Measurements from ENCODE around the gene CALCOCO1.

CALCOCO1 gene

DNA sequence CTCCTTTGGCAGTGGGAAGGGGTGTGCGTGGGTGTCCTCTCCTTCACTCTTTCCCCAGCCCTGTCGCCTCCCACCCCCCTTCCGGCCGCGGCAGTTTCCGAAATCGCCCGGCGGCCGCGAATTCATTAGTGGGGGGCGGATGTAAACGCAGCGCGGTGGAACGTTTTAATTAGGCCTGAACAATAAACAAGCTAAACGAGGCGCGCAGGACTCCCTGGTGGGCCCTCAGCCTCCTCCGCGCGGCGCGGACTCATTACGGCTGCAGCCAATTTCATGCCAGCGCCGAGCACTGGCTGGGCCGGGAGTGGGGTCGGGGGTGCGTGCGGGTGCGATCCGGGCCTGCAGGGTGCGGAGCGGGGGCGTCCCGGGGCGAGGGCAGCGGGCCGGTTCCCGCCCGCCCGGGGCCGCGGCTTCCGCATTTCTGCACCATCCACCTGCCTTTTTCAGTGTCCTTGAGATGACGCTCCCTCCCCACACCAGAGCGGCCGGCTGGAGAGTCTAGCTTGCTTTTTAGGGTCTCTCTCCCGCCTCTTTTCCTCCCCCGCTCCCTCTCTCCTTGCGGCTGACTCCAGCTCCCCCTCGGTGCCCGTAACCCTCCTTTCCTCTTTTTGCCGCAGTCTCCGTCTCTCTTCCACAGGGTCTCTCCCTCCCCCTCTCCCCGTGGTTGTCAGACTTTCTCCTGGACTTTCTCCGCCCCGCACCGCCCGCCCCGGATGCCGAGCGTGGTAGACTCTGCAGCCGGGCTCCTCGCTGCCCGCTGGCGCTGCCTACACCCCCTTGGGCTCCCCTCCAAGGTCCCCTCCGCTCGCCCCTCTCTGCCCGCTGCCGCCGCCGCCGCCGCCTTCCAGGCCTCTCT, 24.3 kb upstream of the CALCOCO1 start, which contains the start of gene CISTR:
Gene CISTR, minus strand, starts transcription at position 644 of the 856 bp plus-strand sequence.
- no peak for DNase-seq

DNA sequence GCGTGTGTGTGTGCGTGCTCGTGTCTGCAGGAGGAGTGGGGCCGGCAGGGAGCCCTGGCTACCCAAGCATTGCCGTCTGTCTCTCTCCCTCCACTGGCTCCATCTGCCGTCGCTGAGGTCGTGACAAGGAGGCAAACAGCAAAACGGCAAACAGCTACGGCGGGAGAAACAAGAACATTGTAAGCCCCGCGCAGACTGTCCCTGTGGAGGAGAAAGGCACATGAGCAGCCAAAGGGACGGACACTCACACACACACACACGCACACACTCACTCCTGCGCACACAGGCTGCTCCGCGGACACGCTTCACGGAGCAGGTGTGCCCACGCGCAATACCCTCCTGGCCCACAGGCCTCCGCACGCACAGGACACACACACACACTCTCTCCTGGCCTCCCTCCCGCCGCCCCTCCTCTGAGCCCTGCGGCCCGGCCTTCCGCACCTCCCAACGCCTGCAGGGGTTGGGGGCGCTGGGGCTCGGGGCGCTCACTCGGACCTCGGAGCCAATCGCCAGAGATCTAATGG, 23.6 kb upstream of the CALCOCO1 start:
- no peak for DNase-seq

DNA sequence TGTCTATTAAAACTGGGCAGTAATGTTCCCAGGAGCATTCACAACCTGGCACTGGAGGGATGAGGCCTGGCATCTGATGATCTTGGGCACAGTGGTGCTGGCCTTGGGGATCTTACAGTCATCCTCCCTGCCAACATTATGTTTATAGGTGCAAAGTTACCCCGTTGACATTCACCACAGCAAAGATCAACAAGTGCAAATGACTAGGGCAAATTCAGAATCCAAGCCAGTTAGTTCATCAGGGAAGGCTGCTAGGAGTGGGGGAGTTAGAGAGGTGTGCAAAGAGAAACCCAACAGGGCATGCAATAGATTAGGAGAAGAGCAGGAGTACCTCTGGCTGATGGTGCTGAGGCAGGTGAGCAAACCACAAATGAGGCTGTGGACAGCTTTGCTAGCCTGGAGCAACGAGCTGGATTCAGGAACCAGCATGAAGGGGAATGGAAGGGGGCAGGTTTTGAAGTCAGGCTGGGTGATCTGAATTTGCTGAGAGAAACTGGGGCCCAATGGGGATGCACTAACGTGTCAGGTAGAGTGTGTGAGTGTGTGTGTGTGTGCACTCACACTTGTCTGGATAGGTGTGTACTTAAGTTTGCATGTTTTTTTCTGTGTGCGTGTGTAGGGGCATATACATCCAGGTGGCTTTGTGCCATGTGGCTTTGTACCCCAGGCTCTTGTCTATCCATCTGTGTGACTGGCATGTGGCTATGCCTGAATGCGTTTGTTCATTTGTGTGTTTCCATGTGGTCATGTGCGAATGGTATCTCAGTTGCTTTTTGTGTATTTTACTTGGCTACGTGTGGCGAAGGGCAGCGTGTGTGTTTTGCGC, 22.9 kb upstream of the CALCOCO1 start:
- no peak for DNase-seq

DNA sequence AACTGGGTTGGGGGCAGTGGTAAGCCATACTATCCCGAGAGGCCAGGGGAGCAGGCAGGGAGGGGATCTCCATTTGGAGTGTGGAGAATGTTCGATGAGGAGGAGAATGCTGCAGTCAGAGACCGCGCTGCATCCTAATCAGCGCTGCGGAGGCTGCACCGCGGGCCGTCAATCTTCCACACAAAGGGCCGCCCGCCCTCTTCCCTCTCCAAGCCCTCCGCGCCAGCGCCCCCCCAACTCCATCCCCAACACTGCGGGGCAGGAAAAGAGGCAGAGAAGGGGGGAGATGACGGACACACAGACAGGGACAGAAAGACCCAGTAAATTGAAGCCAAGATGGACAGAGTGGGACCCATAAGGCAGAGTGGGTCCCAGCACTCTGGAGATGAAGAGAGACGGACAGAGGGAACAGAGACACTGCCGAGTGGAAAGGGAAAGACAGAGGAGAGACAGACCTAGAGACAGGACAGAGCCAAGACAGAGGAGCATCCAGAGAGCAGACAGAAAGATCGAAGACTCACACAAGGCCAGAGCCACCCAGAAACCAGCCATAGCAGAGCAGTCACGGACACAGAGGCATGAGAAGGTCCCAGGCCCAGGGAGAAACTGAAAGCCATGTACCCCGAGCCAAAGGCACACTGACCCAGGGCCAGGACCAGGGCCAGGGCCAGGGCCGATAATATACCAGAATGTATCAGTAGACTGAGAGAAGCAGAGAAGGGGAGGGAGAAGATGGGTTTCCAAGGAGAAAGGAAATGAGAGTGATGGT, 21.0 kb upstream of the CALCOCO1 start:
- no peak for DNase-seq

DNA sequence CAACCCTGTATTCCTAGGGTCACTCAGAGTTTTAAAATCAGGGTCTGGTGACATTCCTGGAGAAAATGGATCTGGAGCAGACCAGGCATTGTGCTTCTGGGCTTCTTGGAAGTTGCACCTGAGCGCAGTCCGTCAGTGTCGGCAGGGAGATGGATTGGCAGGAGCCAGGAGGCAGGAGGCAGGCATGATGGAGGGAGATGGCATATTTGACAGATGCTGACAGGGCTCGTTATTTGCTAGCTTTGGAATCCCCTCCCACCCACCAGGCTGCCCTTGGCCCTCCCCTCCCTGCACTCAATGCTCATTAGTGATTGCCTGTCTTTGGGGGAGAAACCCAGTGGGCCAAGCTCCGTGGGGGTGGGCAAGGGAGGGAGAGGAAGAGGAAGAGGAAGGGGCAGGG, 19.8 kb upstream of the CALCOCO1 start:
- no peak for DNase-seq

DNA sequence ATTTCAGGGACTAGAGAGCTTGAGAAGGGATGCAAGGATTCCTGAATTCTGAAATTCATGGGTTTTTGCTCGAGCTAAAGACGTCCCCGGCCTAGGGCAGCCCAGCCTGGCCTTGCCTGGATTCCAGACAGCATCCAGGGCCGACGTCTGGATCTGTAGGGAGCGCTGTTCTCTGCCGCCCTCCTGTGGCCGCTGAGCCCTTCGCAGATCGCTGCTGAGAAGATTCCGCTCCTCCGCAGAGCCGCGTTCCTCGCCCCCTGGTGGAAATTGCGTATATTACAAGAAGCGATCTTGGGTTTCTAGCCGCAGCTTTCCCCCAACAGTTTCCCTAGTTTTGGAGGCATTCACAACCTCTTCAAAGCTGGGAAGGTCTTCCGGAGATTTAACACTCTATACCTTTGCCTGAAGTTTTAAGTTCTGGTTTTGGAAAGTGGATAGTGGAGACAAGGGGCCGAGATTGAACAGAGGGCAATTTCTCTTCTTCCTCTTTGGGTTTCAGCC, 19.4 kb upstream of the CALCOCO1 start:
- peak; percentile 81 for DNase-seq

DNA sequence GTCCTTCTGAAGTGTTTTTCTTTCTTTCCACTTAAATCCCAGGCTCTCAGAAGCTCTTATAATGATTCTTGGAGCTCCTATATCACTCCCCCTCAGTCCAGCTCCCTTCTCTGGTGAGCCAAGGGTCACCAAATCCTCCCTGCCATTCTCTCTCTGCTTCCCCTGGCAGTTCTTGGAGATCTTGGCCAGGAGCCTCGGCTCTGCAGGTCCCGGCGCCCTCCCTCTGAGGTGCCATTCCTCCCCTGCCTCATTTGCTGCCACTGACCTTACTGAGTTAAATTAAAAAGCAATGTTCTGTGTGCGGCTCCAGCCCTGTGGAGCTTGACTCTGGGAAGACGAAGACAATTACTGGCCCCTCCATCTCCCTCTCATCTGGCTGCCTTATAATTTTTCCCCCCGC, 17.5 kb upstream of the CALCOCO1 start:
- DNase-seq: no peak

DNA sequence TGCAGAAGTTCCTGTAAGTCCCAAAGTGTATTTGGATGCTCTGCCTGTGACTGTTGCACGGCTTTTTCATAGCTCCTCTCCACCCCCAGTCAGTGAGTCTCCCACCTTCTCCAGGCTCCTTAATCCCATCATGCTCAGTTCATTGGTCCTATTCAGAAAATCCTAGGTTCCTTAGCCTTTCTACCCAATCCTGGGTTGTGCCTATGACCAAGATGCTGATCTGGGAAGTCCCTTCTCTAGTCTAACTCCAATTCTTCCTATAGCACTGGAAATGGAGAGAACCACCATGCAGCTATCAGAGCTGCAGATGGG, 16.8 kb upstream of the CALCOCO1 start:
- DNase-seq: no peak

DNA sequence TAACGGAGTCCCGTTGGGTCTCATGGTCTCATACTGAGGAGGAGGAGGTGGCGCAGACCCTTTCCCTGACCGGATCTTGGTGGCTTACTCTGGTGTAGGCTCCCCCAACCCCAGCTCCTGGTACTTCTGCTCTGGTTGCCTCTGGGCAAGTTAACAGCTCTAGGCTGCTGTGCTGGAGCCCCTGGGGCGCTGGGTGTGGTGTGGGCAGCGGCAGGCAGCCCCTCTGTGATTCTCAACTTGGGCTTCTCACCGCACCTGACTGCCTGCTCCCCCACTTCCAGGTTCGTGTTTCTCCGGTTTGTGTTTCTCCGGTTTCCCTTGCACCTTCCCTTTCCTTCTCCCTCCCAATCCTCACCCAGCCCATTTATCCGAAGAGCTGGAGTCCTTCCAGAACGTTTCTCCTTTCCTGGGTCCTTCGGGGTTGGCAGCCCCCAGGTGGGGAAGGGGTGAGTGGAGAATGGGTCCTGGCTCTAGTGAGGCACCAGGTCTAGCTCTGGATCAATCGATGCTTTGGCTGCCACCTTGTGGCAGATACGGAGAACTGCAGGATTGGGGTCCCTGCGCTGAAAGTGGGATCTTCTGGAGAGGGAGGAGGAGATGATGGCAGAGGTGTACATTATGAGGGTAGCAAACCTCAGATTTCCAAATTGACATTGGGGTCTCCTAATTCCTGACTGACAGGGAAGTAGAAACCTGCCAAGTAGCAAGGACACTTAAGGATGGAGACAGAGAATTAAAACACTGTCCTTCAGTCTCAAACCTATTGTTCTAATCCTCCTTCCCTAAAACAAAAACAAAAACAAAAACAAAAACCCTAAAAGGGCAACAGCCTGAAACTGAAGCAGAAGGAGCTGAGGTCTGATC, 16.2 kb upstream of the CALCOCO1 start:
- DNase-seq: peak; percentile 30

DNA sequence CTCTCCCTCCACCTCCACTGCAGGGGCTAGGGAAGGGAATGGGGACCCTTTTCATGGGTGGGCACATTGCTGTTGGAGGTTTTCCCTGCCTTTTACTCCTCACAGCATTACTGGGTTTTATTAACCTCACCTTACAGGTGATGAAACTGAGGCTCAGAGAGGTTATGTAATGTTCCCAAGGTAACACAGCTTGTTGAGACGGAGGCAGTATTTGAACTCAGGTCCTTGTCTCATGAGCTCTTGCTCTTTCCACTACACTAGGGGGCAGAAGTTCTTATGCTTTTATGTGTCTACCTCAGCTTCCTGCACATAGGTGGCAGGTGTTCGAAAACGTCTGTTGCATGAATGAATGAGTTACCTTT, 12.9 kb upstream of the CALCOCO1 start:
- DNase-seq: no peak

DNA sequence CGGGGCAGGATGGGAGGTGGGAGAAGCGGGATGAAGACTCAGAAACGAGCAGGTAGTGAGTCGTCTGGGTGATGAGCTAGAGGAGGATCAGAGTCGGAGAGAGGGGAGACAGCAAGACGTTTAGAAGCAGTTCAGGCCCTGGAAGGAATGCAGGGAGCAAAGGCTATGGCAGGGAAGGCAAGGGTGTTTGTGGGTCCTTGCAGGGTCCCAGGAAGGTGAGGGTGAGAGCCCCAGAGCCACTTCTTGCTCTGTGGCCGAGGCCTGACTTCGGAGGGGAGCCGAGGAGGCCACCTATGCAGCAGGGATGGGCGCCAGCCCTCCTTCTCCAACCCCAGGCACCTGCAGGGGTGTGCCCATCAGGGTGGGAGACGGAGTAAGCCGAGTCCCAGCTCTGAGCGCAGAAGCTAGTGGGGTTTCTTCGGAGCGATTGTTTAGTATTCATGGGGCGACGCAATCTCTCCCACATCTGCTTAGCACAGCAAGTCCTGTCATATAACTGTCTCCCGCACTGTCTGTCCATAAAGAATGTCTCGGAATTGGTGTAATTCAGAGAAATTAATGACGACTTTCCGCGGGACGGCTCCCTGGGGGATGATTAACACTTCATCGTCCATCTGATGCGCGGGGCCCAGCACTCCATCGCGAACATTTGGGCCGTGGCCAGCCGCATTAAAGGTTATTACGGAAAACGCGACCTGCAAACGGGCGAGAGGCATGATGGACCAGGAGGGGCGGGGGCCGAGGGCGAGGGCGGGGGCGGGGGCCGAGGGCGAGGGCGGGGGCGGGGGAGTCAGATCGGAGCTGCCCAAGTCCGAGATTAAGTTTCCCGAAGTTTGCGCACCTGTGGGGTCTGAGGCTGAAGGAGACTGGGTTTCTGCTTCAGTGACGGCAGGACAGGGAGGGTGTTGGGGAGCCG, 12.2 kb upstream of the CALCOCO1 start:
- no peak for DNase-seq

DNA sequence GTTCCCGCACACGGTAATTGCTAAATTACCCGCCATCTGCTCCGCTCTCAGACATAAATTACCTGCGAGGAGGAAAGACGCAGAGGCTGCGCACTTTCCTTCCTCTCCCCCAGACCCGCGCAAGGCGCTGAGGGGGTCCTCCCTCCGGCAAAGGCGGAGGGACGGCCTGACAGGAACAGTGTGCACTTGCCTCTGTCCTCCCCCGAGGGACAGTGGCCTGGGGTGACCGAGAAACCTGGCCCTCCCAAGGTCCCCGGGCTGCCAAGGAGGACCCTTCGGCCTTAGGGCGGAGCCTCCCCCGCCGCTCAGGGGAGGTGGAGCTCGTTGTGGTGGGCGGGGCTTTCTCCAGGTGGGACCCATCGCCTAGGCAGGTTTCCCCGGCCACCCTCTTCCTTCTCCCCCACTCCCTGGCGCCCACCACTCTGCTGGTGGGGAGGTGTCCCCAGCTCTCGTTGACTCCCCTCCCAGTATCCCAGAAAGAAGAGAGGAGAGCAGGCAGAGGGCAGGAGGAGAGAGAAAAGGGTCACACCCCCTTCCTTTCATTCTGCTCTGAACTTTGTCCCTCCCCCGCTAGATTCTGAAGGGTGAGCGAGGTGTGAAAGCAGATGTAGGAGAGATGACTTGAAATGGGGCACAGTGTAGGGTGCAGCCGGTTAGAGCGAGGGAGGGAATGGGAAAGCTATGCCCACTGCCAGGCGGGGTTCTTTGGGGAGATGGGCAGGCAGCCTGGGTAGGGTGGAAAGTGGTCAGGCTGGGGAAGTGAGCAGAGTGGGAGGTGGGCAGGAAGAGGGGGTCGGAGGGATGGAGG, 11.4 kb upstream of the CALCOCO1 start:
- no peak for DNase-seq

DNA sequence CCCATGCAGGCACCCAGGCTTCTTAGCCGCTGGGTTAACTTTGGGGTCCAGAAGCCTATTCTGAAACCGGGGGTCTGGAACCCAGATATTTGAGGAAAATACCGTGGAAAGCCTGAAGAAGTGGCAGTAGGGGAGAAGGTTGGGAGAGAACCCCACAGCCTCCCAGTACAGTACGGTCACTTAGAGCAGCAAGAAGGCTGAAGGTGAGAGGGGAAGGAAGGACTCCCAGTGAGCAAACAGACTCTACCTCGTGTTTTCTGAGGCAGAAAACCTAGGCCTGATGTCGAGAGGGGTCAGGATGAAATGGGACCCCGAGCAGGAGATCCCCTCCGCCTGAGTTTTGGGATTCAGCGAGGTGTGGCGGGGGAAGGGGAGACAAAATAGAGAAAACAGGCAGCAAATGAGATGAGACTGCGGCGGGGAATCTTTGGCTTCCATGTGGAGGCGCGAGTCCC, 10.7 kb upstream of the CALCOCO1 start:
- no peak for DNase-seq

DNA sequence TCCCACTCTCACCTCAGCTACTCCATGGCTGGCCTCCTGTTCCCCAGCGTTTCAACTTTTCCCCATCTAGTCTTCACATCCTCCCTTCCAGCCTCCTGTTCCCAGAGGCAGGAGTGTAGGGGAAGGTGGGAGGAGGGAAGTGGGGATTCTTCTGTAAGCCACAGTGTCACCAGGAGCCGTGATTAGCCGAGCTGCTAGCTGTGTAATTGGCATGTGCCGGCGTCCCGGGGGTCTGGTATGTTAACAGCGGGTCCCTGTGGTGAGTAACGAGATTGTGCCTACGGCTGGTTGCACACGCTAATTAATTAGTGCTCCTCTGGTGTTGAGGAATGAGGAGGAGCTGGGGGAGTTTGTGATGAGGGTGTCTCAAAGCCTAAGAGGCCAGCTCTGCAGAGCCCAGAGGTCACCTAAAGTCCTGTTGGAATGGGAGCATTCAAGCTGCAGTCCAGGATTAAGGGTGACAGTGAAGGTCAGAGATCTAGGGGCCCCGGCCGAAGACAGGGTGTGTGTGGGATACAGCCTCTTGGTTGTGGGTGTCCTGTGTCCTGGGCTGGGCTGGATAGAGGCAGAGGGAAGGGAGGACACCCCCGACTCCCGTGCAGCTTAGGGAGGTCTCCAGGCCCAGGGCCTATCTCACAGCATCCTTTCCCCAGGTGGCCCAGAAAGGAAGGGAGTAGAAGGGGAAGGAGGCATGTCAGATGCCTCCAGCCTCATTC, 10.0 kb upstream of the CALCOCO1 start:
- DNase-seq: no peak

DNA sequence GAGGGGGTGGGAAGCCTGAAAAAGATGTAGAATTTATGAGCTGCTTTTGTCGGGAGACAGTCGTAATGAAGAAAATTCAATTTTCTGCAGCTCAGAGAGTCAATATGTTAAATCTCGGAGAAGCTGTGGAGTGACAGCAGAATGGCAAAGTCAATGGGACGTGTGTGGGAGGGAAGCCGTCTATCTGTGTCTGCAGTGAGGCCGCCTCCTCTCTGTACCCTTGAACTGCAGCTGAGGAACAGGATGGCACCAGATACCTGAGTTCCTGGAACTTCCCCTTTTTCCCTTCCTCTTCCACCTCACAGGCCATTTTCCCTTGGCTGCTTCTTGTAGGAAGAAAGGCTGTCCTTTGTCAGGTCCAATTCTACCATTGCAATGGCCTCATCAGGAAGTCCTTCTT, 9.3 kb upstream of the CALCOCO1 start:
- DNase-seq: no peak

DNA sequence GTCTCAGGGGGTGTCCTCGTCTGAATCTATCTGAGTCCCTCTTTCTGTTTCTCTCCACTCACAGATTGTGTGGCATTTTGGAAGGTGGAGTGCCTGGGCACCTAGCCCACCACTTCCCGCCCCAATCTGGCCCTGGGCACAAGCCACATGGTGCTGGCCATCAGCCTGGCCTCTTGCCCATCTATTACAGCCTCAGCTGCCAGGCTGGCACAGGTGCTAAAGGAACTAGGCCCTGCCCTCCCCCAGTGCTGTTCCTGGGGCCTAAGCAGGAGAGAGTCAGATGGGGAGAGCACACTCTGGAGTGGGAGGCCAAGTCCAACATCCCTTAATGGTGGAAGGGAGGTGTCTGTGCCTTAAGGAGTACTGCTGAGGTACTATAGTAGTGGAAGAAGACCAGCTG, 8.3 kb upstream of the CALCOCO1 start:
- DNase-seq: no peak

DNA sequence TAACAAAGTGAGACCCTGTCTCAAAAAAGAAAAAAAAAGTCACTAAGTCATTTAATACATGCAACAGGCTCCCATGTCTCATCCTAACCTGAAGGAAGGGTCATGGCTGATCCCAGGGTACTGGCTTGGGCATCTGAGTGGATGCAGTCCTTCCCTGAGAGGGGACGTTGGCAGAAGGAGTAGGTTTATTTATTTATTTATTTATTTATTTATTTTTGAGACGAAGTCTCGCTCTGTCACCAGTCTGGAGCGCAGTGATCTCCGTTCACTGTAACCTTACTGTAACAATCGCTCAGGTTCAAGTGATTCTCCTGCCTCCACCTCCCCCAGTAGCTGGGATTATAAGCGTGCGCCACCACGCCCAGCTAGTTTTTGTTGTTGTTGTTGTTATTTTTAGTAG, 7.2 kb upstream of the CALCOCO1 start:
- DNase-seq: no peak

DNA sequence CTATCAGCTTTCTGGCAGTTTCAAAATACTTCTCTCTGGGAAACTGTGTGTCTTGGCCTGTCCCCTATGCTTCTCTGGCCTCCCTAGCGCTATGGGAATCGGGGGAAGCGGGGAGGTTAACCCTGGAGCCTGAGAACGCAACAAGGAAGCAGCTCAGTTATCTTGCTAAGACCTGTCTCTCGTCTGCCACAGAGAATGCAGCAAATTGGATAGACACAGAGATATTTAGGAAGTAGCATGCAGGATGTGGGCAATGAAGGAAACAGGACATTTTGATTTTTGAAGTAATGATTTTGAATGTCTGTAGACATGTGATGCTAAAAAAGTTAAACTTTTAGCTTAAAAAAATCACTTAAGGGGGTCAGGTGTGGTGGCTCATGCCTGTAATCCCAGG, 6.6 kb upstream of the CALCOCO1 start:
- DNase-seq: no peak

DNA sequence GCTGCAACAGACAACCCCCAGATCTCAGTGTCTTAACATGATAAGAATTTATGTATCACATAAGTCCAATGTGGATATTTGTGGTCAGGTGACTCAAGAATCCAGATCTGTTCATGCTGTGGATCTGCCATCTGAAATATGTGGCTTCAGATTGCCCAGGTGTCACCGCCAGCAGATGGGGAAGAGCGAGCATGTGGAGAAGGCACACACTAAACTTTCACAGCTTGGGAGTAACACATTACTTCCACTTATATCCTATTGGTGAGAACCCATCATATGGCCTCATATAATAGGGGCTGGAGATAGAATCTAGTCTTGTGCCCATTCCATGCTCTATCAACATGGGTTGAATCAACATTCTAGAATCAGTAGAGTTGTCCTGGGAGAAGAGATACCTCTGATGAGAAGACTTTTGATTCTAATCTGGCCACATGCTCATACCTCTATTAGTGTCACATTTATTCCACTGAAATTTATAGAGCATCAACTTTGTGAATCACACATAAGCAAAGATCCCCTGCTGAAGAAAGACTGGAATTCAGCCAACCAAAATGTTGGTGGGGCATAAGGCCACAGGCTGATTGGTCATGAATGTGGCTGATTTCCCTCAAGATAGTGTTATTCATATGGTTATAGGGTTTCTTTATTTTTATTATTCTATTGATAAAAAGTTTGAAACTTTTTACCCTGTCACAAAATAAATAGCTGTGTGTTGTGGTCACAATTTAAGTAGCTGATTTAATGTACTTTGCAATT, 6.0 kb upstream of the CALCOCO1 start:
- DNase-seq: no peak
